B cell (primary cell): ENCODE data around the gene C19orf44. TPM values are rescaled to one million over a fixed set of nuclear protein-coding genes. Genes with fewer than 3 reads are reported as not detected.
"Not testable (repeated sequence)": the region's sequence is repeated elsewhere in the genome, so short reads cannot be mapped to it uniquely, and the experiment has no call there.

ENCODE experiments used
- ATAC-seq: fragments of 200-7000 bp; cut with Tn5 transposase; one replicate; pipeline ENCODE4 v1.10.0; 2021; ENCODE audit warnings: low read depth, mild to moderate bottlenecking, moderate number of reproducible peaks, moderate library complexity
- CTCF ChIA-PET: fragments of 350-600 bp; sonication (Branson Sonifier 250); formaldehyde crosslinking; loops from one replicate; lab custom pipeline; 2021; ENCODE audit warnings: antibody characterized with exemption, inconsistent platforms; lab: Charles Lee
- POLR2A ChIA-PET: fragments of 350-600 bp; sonication (Branson Sonifier 250); formaldehyde crosslinking; loops from one replicate; lab custom pipeline; 2021; ENCODE audit warnings: antibody characterized with exemption; lab: Charles Lee
- DNase-seq: peaks from one replicate; pipeline ENCODE4 v3.0.0; 2013
- H2AFZ ChIP-seq: 2 replicates; pipeline ENCODE4 v1.6.1; 2012; ENCODE audit warnings: mild to moderate bottlenecking, low read depth, low read length; ENCODE audit not compliant: insufficient read depth, poor library complexity, severe bottlenecking
- H3K27ac ChIP-seq, 2 donors: 1 replicate in 1 of 2; 2 replicates in 1 of 2; pipeline ENCODE4 v1.5.1; 2012 to 2013; ENCODE audit warnings: low read length in 2 of 2, mild to moderate bottlenecking in 2 of 2, moderate library complexity in 1 of 2
- H3K27me3 ChIP-seq, 4 experiments: fragments of 200-600 bp in 1 of 4; sonication (generic) in 1 of 4; replicated peaks in 1 of 4; 1 replicate in 2 of 4; 2 replicates in 2 of 4; pipeline versions ENCODE4 v1.6.1 to v1.7.0; 2013 to 2016; ENCODE audit warnings: low read length in 3 of 4, mild to moderate bottlenecking in 2 of 4, mixed read lengths in 1 of 4, moderate library complexity in 1 of 4; ENCODE audit not compliant: insufficient read depth in 4 of 4, control insufficient read depth in 3 of 4; ENCODE audit errors: control extremely low read depth in 1 of 4
- H3K36me3 ChIP-seq, 2 experiments: replicated peaks in 1 of 2; 1 replicate in 1 of 2; 2 replicates in 1 of 2; pipeline versions ENCODE4 v1.6.1 to v1.7.1; 2013; ENCODE audit warnings: low read length in 1 of 2; ENCODE audit not compliant: insufficient read depth in 2 of 2, control insufficient read depth in 1 of 2; ENCODE audit errors: control extremely low read depth in 1 of 2, extremely low read depth in 1 of 2
- H3K4me1 ChIP-seq, 2 donors: fragments of 200-600 bp in 1 of 2; sonication (generic) in 1 of 2; 1 replicate in 1 of 2; 2 replicates in 1 of 2; pipeline versions ENCODE4 v1.5.1 to v1.6.1; 2013 to 2017; ENCODE audit warnings: low read length in 2 of 2; ENCODE audit not compliant: control insufficient read depth in 2 of 2, insufficient read depth in 2 of 2
- H3K4me2 ChIP-seq: replicated peaks from 2 replicates; pipeline ENCODE3; 2012; ENCODE audit warnings: mild to moderate bottlenecking, low read depth, low read length; ENCODE audit not compliant: poor library complexity, severe bottlenecking
- H3K4me3 ChIP-seq, 5 experiments: fragments of 200-600 bp in 1 of 5; sonication (generic) in 1 of 5; 1 replicate in 3 of 5; 2 replicates in 2 of 5; pipeline versions ENCODE4 v1.5.1 to v1.7.0; 2011 to 2016; ENCODE audit warnings: low read length in 4 of 5, mild to moderate bottlenecking in 4 of 5, low read depth in 2 of 5, control low read depth in 1 of 5, moderate library complexity in 1 of 5; ENCODE audit not compliant: insufficient read depth in 1 of 5; ENCODE audit errors: control extremely low read depth in 1 of 5, extremely low read depth in 1 of 5
- H3K79me2 ChIP-seq: fragments of 200-600 bp; sonication (generic); one replicate; pipeline ENCODE4 v1.6.0; 2016; ENCODE audit warnings: low read length; ENCODE audit not compliant: control insufficient read depth, insufficient read depth
- H3K9ac ChIP-seq: fragments of 200-600 bp; sonication (generic); 2 replicates; pipeline ENCODE4 v1.6.1; 2017; ENCODE audit warnings: mild to moderate bottlenecking, low read length, moderate library complexity
- H3K9me3 ChIP-seq, 3 donors: one replicate each; pipeline versions ENCODE4 v1.6.1 to v1.7.1; 2013; ENCODE audit warnings: low read length in 2 of 3; ENCODE audit not compliant: control insufficient read depth in 2 of 3, insufficient read depth in 1 of 3; ENCODE audit errors: control extremely low read depth in 1 of 3
- H4K20me1 ChIP-seq: 2 replicates; pipeline ENCODE4 v1.6.0; 2012; ENCODE audit warnings: mild to moderate bottlenecking, low read length; ENCODE audit not compliant: insufficient read depth, control insufficient read depth, poor library complexity, severe bottlenecking
- H3K27ac Mint-ChIP-seq: one replicate; pipeline ENCODE4 v1.8.0; 2021; ENCODE audit warnings: mixed read lengths
- H3K27me3 Mint-ChIP-seq: one replicate; pipeline ENCODE4 v1.8.0; 2021; ENCODE audit warnings: mixed read lengths
- H3K4me1 Mint-ChIP-seq: one replicate; pipeline ENCODE4 v1.8.0; 2021; ENCODE audit warnings: mixed read lengths
- H3K4me3 Mint-ChIP-seq: one replicate; pipeline ENCODE4 v1.8.0; 2021; ENCODE audit warnings: mixed read lengths
- H3K9me3 Mint-ChIP-seq: one replicate; pipeline ENCODE4 v1.8.0; 2022; ENCODE audit warnings: mixed read lengths; ENCODE audit not compliant: insufficient read depth
- CTCF ChIP-seq: fragments of 200-600 bp; IDR thresholded peaks from one replicate; pipeline ENCODE4 v1.8.0; 2022; ENCODE audit warnings: antibody characterized with exemption, mild to moderate bottlenecking
- EZH2 ChIP-seq: IDR thresholded peaks from 2 replicates; pipeline ENCODE4 v1.6.1; 2012; ENCODE audit warnings: borderline replicate concordance, low read depth, mild to moderate bottlenecking, moderate library complexity, low read length; ENCODE audit not compliant: insufficient read depth, poor library complexity, severe bottlenecking
- WGBS: methylation state at CpG from one replicate; pipeline ENCODE4 v1.1.5; 2013; ENCODE audit warnings: missing lambda C conversion rate; ENCODE audit not compliant: insufficient coverage; 5-methylcytosine and 5-hydroxymethylcytosine counted together
- intact Hi-C: fragments of 100-400 bp; cut with micrococcal nuclease; formaldehyde crosslinking; loops from one replicate; pipeline ENCODE4 v1.10.0; 2022
- polyA plus RNA-seq: library from polyadenylated mRNA; depleted of rRNA; stranded (reverse); fragments of >200 nt; gene quantifications from 2 replicates; pipeline ENCODE4 v1.2.3, GENCODE V29; 2012
- total RNA-seq, 2 donors: library from RNA; stranded (reverse); fragments of 120-200 nt in 1 of 2; gene quantifications; 1 replicate in 1 of 2; 2 replicates in 1 of 2; pipeline versions ENCODE4 v1.2.3 to v1.2.4, GENCODE V29; 2013 to 2022

Gene C19orf44
- total and polyA plus RNA-seq, 2 donors (not counting 1 experiment from before 2014, with no cell fraction given), result 4.9 to 8.4 TPM

- Histone ChIP-seq H3K27ac (peak overlapping the region in 1 of 2 donors; percentile 55), H3K9me3 (peaks cover 0 to 2% (median 0%) of the 10 kb centered on the region in 3 donors), H3K4me3 (peak overlapping the region; percentile 57 to 92 (median 73)), H3K36me3 (peaks cover 0 to 6% of the 10 kb centered on the region in 2 experiments), H4K20me1 (peaks cover 37% of the 10 kb centered on the region), H3K4me2 (peak overlapping the region; percentile 91), H3K79me2 (peaks cover 60% of the 10 kb centered on the region), H2AFZ (peak overlapping the region; percentile 98), H3K4me1 (peaks cover 13 to 35% of the 10 kb centered on the region in 2 donors), H3K27me3 (no peaks in the 10 kb centered on the region), H3K9ac (peak overlapping the region; percentile 77)
- ATAC-seq (peak; percentile 1), DNase-seq (no peak)
- intact Hi-C loops, result no loop called here
- Mint-ChIP-seq H3K9me3 (no peaks in the 10 kb centered on the region), H3K27me3 (no peaks in the 10 kb centered on the region), H3K4me1 (peaks cover 40% of the 10 kb centered on the region), H3K27ac (peak overlapping the region; percentile 66), H3K4me3 (peak overlapping the region; percentile 95)
- ChIA-PET CTCF (interaction anchor here (0.5 to 0.6 kb wide), 2 partner anchors 90 to 207 kb away, joined by 3 read pairs; no protein-coding TSS in a partner anchor), POLR2A (interaction anchor here (0.6 kb wide), 1 partner anchor 25 kb away, joined by 9 read pairs; the partner anchor contains the start of genes C19orf44 and CALR3)
- 1% methylated on average over 67 of the region's 67 CpGs for WGBS
- TF ChIP-seq CTCF, result no peak
- no peak for TF ChIP-seq EZH2
Measured at GRCh38 chr19:16470911-16471811, 25.0 kb upstream of the C19orf44 start.

- H3K27ac ChIP-seq, result peak overlapping the region in 1 of 2 donors; percentile 84
- H3K27ac Mint-ChIP-seq, CTCF ChIA-PET, H3K9me3 ChIP-seq, H3K36me3 ChIP-seq, H3K27me3 ChIP-seq, ATAC-seq, DNase-seq, H3K9me3 Mint-ChIP-seq, H3K27me3 Mint-ChIP-seq: not testable (repeated sequence)
- peak overlapping the region; percentile 98 for H2AFZ ChIP-seq
- POLR2A ChIA-PET, result interaction anchor here (0.6 to 1.1 kb wide), 3 partner anchors 8 to 34 kb away, joined by 3 to 5 read pairs (median 4); partner anchors contain the start of genes C19orf44 and CALR3
- peaks cover 29% of the 10 kb centered on the region for H4K20me1 ChIP-seq
- peak overlapping the region; percentile 89 for H3K4me3 Mint-ChIP-seq
- peaks cover 33% of the 10 kb centered on the region for H3K4me1 Mint-ChIP-seq
- peaks cover 13 to 34% of the 10 kb centered on the region in 2 donors for H3K4me1 ChIP-seq
- no CpG with 5 or more reads among the region's 2 CpGs for WGBS
- peak overlapping the region; percentile 77 for H3K9ac ChIP-seq
- intact Hi-C loops, result loop anchor here (1.0 kb wide), 4 partner anchors 24 to 188 kb away; partner anchors contain the start of genes C19orf44, CALR3, CHERP and SMIM7
- peaks cover 46% of the 10 kb centered on the region for H3K79me2 ChIP-seq
- H3K4me3 ChIP-seq, result peak overlapping the region in 4 of 5 experiments; percentile 69 to 76 (median 73)
- peak overlapping the region; percentile 91 for H3K4me2 ChIP-seq
Measured at GRCh38 chr19:16472559-16472899, 23.7 kb upstream of the C19orf44 start.
